Esophagus muscularis mucosa (tissue), 4 donors: Measurements from ENCODE around the gene PHYH.

Experiments used
- CTCF ChIP-seq, 3 experiments: fragments of 200-600 bp in 2 of 3; fragments of 450-650 bp in 1 of 3; sonication (generic) in 2 of 3; IDR thresholded peaks; one replicate each; pipeline ENCODE4 v1.5.1; 2017 to 2019; ENCODE audit warnings: antibody characterized with exemption in 3 of 3, mild to moderate bottlenecking in 2 of 3, moderate library complexity in 1 of 3
- EP300 ChIP-seq: sonication (generic); formaldehyde crosslinking; IDR thresholded peaks from one replicate; pipeline ENCODE4 v1.6.1; 2017; ENCODE audit warnings: antibody characterized with exemption
- POLR2A ChIP-seq: fragments of 450-650 bp; IDR thresholded peaks from one replicate; pipeline ENCODE4 v1.6.1; 2017; ENCODE audit warnings: antibody characterized with exemption, moderate library complexity, mild to moderate bottlenecking, low read depth

GRCh38 chr10:13329565-13329964, 29.7 kb upstream of the PHYH start:
- no peak for TF ChIP-seq CTCF (IDR thresholded peaks at IDR 0.05)
- TF ChIP-seq EP300 = no peak
- no peak for TF ChIP-seq POLR2A
